IMR-90 (cell line): ENCODE data around the gene APC2. TPM values are rescaled to one million over a fixed set of nuclear protein-coding genes. Genes with fewer than 3 reads are reported as not detected.

Experiments
- ATAC-seq: fragments of 200-7000 bp; cut with Tn5 transposase; 2 replicates; pipeline ENCODE4 v1.9.1; 2020; ENCODE audit warnings: low read depth, mild to moderate bottlenecking, moderate library complexity
- BruUV-seq: library from RNA; stranded (reverse); fragments of 400-500 nt; replicated peaks from 2 replicates; lab custom pipeline; 2021; lab: Mats Ljungman, UMichigan
- CTCF ChIA-PET: fragments of 300-600 bp; formaldehyde crosslinking; extraction: SDS; loops from one replicate; lab custom pipeline; 2021; ENCODE audit warnings: antibody characterized with exemption; lab: Yijun Ruan, JAX
- POLR2A ChIA-PET: fragments of 300-600 bp; sonication (Branson Sonifier 250); formaldehyde crosslinking; loops from one replicate; lab custom pipeline; 2022; ENCODE audit warnings: antibody characterized with exemption; ENCODE audit not compliant: unreplicated experiment; lab: Charles Lee
- DNase-seq: peaks from one replicate; pipeline ENCODE4 v3.0.0; 2013
- H2AFZ ChIP-seq: replicated peaks from 2 replicates; pipeline ENCODE3; 2013; ENCODE audit warnings: low read length, mild to moderate bottlenecking; ENCODE audit not compliant: poor library complexity
- H2AK5ac ChIP-seq: 2 replicates; pipeline ENCODE4 v1.6.1; 2013; ENCODE audit warnings: low read depth, low read length, inconsistent platforms
- H2AK9ac ChIP-seq: replicated peaks from 2 replicates; pipeline ENCODE3; 2013; ENCODE audit warnings: mild to moderate bottlenecking, low read depth, low read length, moderate library complexity; ENCODE audit not compliant: poor library complexity
- H2BK120ac ChIP-seq: 2 replicates; pipeline ENCODE4 v1.6.1; 2013; ENCODE audit warnings: low read depth, low read length, inconsistent platforms
- H2BK15ac ChIP-seq: 3 replicates; pipeline ENCODE4 v1.6.1; 2013; ENCODE audit warnings: low read depth, low read length, inconsistent platforms
- H2BK20ac ChIP-seq: 2 replicates; pipeline ENCODE4 v1.6.1; 2013; ENCODE audit warnings: low read depth, mild to moderate bottlenecking, inconsistent platforms, low read length, moderate library complexity
- H2BK5ac ChIP-seq: 2 replicates; pipeline ENCODE4 v1.6.1; 2013; ENCODE audit warnings: mild to moderate bottlenecking, low read depth, low read length, inconsistent platforms; ENCODE audit not compliant: poor library complexity, severe bottlenecking
- H3K14ac ChIP-seq: replicated peaks from 2 replicates; pipeline ENCODE4 v1.6.1; 2013; ENCODE audit warnings: low read depth, low read length, inconsistent platforms
- H3K18ac ChIP-seq: 2 replicates; pipeline ENCODE4 v1.6.1; 2013; ENCODE audit warnings: low read depth, low read length, control low read depth
- H3K23ac ChIP-seq: 2 replicates; pipeline ENCODE4 v1.6.1; 2013; ENCODE audit warnings: low read depth, low read length, inconsistent platforms
- H3K27ac ChIP-seq: 2 replicates; pipeline ENCODE4 v1.5.1; 2013; ENCODE audit warnings: mild to moderate bottlenecking, control low read depth, low read length; ENCODE audit not compliant: insufficient read depth
- H3K27me3 ChIP-seq: 2 replicates; pipeline ENCODE4 v1.6.1; 2013; ENCODE audit warnings: low read length; ENCODE audit not compliant: control insufficient read depth, insufficient read depth
- H3K36me3 ChIP-seq: 2 replicates; pipeline ENCODE4 v1.6.1; 2013; ENCODE audit warnings: low read length, mixed read lengths; ENCODE audit not compliant: control insufficient read depth, insufficient read depth
- H3K4ac ChIP-seq: 2 replicates; pipeline ENCODE4 v1.6.1; 2013; ENCODE audit warnings: low read depth, low read length, inconsistent platforms
- H3K4me1 ChIP-seq: 2 replicates; pipeline ENCODE4 v1.6.1; 2013; ENCODE audit warnings: low read length, mixed read lengths; ENCODE audit not compliant: control insufficient read depth, insufficient read depth
- H3K4me2 ChIP-seq: 2 replicates; pipeline ENCODE4 v1.6.1; 2013; ENCODE audit warnings: low read depth, mild to moderate bottlenecking, control low read depth, low read length, moderate library complexity
- H3K4me3 ChIP-seq: 2 replicates; pipeline ENCODE4 v1.5.1; 2013; ENCODE audit warnings: low read depth, mild to moderate bottlenecking, control low read depth, low read length, moderate library complexity; ENCODE audit not compliant: insufficient read depth
- H3K56ac ChIP-seq: 2 replicates; pipeline ENCODE4 v1.6.1; 2013; ENCODE audit warnings: low read length, inconsistent platforms; ENCODE audit not compliant: insufficient read depth; ENCODE audit errors: extremely low read depth
- H3K79me1 ChIP-seq, 2 experiments: 2 replicates each; pipeline ENCODE4 v1.6.1; 2013; ENCODE audit warnings: low read length in 2 of 2, inconsistent platforms in 1 of 2, low read depth in 1 of 2
- H3K9ac ChIP-seq: 2 replicates; pipeline ENCODE4 v1.6.1; 2013; ENCODE audit warnings: low read depth, low read length, control low read depth
- H3K9me1 ChIP-seq: 2 replicates; pipeline ENCODE4 v1.6.1; 2013; ENCODE audit warnings: low read length, inconsistent platforms; ENCODE audit not compliant: insufficient read depth
- H3K9me3 ChIP-seq: 2 replicates; pipeline ENCODE4 v1.6.1; 2013; ENCODE audit warnings: low read length; ENCODE audit not compliant: control insufficient read depth, insufficient read depth
- H4K20me1 ChIP-seq: 2 replicates; pipeline ENCODE4 v1.6.1; 2013; ENCODE audit warnings: low read length, inconsistent platforms; ENCODE audit not compliant: insufficient read depth
- H4K5ac ChIP-seq: 2 replicates; pipeline ENCODE4 v1.6.1; 2013; ENCODE audit warnings: mild to moderate bottlenecking, low read depth, low read length, control low read depth
- H4K8ac ChIP-seq, 2 experiments: 2 replicates each; pipeline ENCODE4 v1.6.1; 2013; ENCODE audit warnings: low read depth in 2 of 2, low read length in 2 of 2, control low read depth in 1 of 2, inconsistent platforms in 1 of 2
- H4K91ac ChIP-seq: 2 replicates; pipeline ENCODE4 v1.6.1; 2013; ENCODE audit warnings: low read depth, low read length, inconsistent platforms; ENCODE audit not compliant: insufficient read depth
- BHLHE40 ChIP-seq: fragments of 150-350 bp; IDR thresholded peaks from 2 replicates; pipeline ENCODE4 v1.6.1; 2016; ENCODE audit warnings: mild to moderate bottlenecking, low read depth, low read length
- CEBPB ChIP-seq: IDR thresholded peaks from 2 replicates; pipeline ENCODE4 v1.6.1; 2012; ENCODE audit warnings: low read depth, low read length, improper control_type of control experiment
- CHD1 ChIP-seq: IDR thresholded peaks from 2 replicates; pipeline ENCODE4 v1.6.1; 2012; ENCODE audit warnings: low read depth, low read length, improper control_type of control experiment
- ELK1 ChIP-seq: fragments of 150-350 bp; IDR thresholded peaks from 2 replicates; pipeline ENCODE4 v1.6.1; 2016; ENCODE audit warnings: low read depth, mild to moderate bottlenecking, low read length, moderate library complexity, borderline replicate concordance
- FOS ChIP-seq: fragments of 150-350 bp; IDR thresholded peaks from 2 replicates; pipeline ENCODE4 v1.6.1; 2016; ENCODE audit warnings: low read depth, low read length
- MAFK ChIP-seq: IDR thresholded peaks from 2 replicates; pipeline ENCODE4 v1.6.1; 2012; ENCODE audit warnings: low read depth, low read length, improper control_type of control experiment
- POLR2A ChIP-seq: IDR thresholded peaks from 2 replicates; pipeline ENCODE4 v1.6.1; 2012; ENCODE audit warnings: mild to moderate bottlenecking, low read depth, low read length
- RAD21 ChIP-seq: IDR thresholded peaks from 2 replicates; pipeline ENCODE4 v1.6.1; 2012; ENCODE audit warnings: low read length, improper control_type of control experiment
- RCOR1 ChIP-seq: IDR thresholded peaks from 2 replicates; pipeline ENCODE4 v1.6.1; 2012; ENCODE audit warnings: mild to moderate bottlenecking, low read length, improper control_type of control experiment; ENCODE audit not compliant: insufficient replicate concordance
- RFX5 ChIP-seq: IDR thresholded peaks from 2 replicates; pipeline ENCODE4 v1.8.0; 2012; ENCODE audit warnings: low read depth, mild to moderate bottlenecking, low read length, moderate library complexity
- SMC3 ChIP-seq: fragments of 150-350 bp; IDR thresholded peaks from 2 replicates; pipeline ENCODE4 v1.6.1; 2016; ENCODE audit warnings: low read depth, mild to moderate bottlenecking, antibody characterized with exemption, low read length, moderate library complexity
- WGBS, 2 experiments: methylation state at CpG; one replicate each; pipeline versions ENCODE4 v1.1.5 to v1.1.7; 2013; ENCODE audit warnings: missing lambda C conversion rate in 2 of 2; ENCODE audit not compliant: insufficient read length in 1 of 2; ENCODE audit errors: extremely low coverage in 2 of 2; 5-methylcytosine and 5-hydroxymethylcytosine counted together
- dilution Hi-C: fragments of 300-500 bp; cut with HindIII; formaldehyde crosslinking; loops from one replicate; pipeline ENCODE4 v1.14.3; 2018; ENCODE audit warnings: low sequenced_read_pairs; ENCODE audit not compliant: unreplicated experiment
- in situ Hi-C: fragments of 300-500 bp; cut with MboI; formaldehyde crosslinking; loops from 3 replicates; pipeline ENCODE4 v1.14.3; 2019; ENCODE audit warnings: low sequenced_read_pairs, inconsistent platforms, mixed read lengths
- intact Hi-C: fragments of 100-400 bp; cut with micrococcal nuclease; formaldehyde crosslinking; loops from 2 replicates; pipeline ENCODE4 v1.10.0; 2022
- polyA plus RNA-seq, 3 experiments: library from polyadenylated mRNA; depleted of rRNA; stranded (reverse); fragments of >200 nt; gene quantifications; 2 replicates each; pipeline ENCODE4 v1.2.3, GENCODE V29; 2012; ENCODE audit warnings: low replicate concordance in 1 of 3
- total RNA-seq: library from RNA; depleted of rRNA; stranded (reverse); fragments of >200 nt; gene quantifications from 2 replicates; pipeline ENCODE4 v1.2.3, GENCODE V29; 2012

Gene APC2
- total and polyA plus RNA-seq, 2 of the 4 experiments (the other 2 are of a cell fraction) = 0.36 to 0.41 TPM

- Histone ChIP-seq H4K20me1 (no peaks in the 10 kb centered on the region; the same call in 1 of the 2 replicates), H3K79me1 (no peaks in the 10 kb centered on the region), H2AFZ (peak overlapping the region; percentile 71), H2BK5ac (no peak overlapping the region), H4K8ac (no peak overlapping the region; a peak in 1 of 4 replicates), H2BK15ac (no peak overlapping the region), H3K9ac (no peak overlapping the region), H4K91ac (no peak overlapping the region), H3K36me3 (peaks cover 8% of the 10 kb centered on the region), H2AK5ac (no peak overlapping the region), H4K5ac (no peak overlapping the region), H2AK9ac (no peak overlapping the region), H3K27me3 (peaks cover 7% of the 10 kb centered on the region; the same call in 1 of the 2 replicates), H3K14ac (no peak overlapping the region), H3K4me2 (peak overlapping the region; percentile 52), H3K18ac (no peak overlapping the region), H3K27ac (no peak overlapping the region), H2BK20ac (no peak overlapping the region), H3K9me1 (no peaks in the 10 kb centered on the region; the same call in 1 of the 2 replicates), H3K4me3 (no peak overlapping the region), H3K23ac (no peak overlapping the region), H3K4ac (no peak overlapping the region), H2BK120ac (no peak overlapping the region), H3K4me1 (peaks cover 5% of the 10 kb centered on the region), H3K9me3 (no peaks in the 10 kb centered on the region), H3K56ac (no peak overlapping the region)
- WGBS, 2 experiments = 13% methylated on average over 3 of the region's 14 CpGs; no CpG with 5 or more reads in 1 of the 2 experiments
- dilution Hi-C loops (no loop called here), intact Hi-C loops (no loop called here), in situ Hi-C loops (no loop called here)
- BruUV-seq = no TSS peak
- TF ChIP-seq ELK1 (no peak), BHLHE40 (no peak), RFX5 (no peak), MAFK (no peak), CEBPB (no peak), SMC3 (no peak), POLR2A (no peak), RCOR1 (no peak), FOS (no peak), CHD1 (no peak), RAD21 (no peak)
- no peak for ATAC-seq
- no peak for DNase-seq
- POLR2A ChIA-PET = no interaction called here
- CTCF ChIA-PET = no interaction called here
Observed at GRCh38 chr19:1502433-1503088, 52.6 kb downstream of the APC2 start.
